Stimulated activated CD8-positive, alpha-beta memory T cell treated with anti-CD3 and anti-CD28 coated beads, Interleukin-4, amount 100 ng/mL, for 24 hours (primary cell): ENCODE measurements around the gene ATP2B1.
A peak's percentile ranks its signal among the peaks of the same experiment; 100 is the strongest.
"Not testable (repeated sequence)": the region's sequence is repeated elsewhere in the genome, so short reads cannot be mapped to it uniquely, and the experiment has no call there.

ENCODE experiments used
- DNase-seq: peaks from one replicate; pipeline ENCODE4 v3.0.0-alpha.2; 2020; ENCODE audit warnings: low read depth

The ATP2B1 gene

DNA sequence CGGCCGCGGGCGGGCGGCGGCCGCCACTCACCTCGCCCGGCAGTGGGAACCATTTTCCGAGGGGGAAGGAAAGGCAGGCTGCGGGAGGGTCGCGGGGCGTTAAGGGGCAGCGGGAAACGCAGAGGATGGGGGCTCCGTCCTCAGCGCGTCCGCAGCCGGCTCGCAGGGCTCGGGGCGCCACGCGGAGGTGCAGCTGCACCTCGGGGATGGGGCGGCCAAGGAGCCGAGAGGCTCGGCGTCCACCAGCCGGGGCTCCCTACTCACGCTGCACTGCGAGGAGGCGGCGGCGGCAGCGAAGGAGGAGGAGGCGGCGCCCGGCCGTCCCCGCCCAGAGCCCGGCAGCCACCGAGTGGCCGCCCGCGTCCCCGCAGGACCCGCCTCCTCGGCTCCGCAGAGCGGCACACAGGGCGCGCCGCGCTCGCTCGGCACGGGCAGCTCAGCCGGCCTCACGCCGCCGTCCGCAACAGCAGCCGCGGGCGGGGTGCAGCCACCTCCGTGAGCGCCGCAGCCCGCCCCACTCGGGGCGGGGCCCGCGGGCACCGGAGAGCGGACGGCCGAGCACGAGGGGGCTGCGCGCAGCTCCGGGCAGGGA is at the start of gene ATP2B1:
Gene ATP2B1 (minus strand): TSS at position 274 of the 592 bp plus-strand sequence. CDS start 52,952 bp downstream, outside the sequence.
- peak; percentile 78 for DNase-seq

DNA sequence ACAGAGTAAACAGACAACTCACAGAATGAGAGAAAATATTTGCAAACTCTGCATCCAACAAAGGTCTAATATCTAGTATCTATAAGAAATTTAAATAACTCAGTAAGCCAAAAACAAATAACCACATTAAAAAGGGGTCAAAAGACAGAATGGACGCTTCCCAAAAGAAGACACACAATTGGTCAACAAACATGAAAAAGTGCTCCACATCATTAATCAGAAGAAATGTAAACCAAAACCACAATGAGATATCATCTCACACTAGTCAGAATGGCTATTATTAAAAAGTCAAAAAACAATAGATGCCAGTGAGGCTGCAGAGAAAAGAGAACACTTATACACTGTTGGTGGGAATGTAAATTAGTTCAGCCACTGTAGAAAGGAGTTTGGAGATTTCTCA is 49.3 kb upstream of the ATP2B1 start:
- not testable (repeated sequence) for DNase-seq

DNA sequence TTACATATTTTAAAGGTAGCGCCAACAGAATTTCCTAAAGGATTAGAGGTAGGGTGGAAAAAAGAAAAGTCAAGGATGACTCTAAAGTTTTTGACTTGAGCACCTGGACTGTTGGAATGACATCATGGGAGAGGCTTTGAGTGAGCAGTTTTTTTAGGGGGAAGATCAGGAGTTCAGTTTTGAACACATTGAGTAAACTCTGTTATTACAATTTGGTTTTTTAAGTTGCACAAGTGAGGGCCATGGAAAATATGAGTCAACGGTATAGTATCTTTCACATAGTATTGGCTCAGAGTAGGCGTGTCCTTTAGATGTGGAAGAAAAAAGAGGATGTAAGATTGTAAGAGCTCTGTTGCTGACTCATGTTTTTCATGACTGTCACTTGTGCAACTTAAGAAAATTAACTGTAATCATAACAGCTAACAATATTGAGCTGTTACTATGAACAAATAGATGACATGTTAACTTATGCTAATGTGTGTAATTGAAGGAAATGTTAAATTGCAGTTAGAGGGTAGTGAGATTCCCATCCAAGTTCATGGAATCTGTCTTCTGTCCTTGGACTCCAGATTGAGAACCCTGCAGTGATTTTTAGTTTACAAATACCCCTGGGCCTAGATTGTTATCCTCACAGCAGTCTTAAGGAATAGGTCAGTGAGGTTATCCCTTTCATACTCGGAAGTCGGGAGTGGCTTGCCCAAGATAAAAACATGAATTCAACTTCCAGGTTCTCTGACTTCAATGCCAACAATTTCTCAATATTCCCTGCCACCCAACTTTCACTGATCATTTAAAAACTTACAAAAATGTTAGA is 48.2 kb upstream of the ATP2B1 start:
- no peak for DNase-seq

DNA sequence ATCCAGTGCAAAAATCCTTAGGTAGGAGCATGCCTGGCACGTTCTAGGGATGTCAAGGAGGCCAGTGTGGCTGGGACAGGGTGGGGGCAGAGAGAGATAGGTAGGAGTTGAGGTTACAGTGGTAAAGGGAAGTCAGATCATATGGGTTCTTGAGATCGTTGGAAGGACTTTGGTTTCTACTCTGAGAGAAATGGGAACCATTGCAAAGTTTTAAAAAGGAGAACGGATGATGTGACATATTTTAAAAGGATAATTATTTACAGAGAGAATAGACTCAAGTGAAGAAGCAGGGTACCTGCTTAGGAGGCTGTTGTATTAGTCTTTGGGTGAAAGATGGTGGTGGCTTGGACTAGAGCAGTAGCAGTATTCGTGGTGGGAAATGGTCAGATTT is 47.6 kb upstream of the ATP2B1 start:
- DNase-seq: no peak

GRCh38 chr12:89753997-89754396 is 45.4 kb upstream of the ATP2B1 start:
- no peak for DNase-seq

DNA sequence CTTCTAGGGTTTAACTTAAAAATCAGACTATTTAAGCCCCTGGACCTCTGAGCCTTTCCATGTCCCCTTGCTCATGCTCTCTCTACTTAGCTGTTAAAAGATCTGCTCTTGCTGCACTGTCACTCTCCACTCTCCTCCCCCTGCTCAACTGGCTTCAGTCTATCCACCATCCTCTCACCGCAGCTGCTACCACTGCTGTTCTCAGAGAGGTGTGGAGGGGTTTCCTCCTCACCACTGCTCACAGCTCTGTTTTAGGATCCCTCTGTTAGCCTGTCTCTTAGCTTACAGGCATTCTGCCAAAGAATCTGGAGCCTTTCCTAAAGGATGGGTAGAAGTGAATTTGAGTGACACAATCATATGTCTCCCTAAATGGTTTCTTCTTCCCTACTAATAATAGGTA is 43.7 kb upstream of the ATP2B1 start:
- no peak for DNase-seq

GRCh38 chr12:89750389-89751351 is 42.0 kb upstream of the ATP2B1 start:
- DNase-seq: no peak

- no peak for DNase-seq
Measured at GRCh38 chr12:89748791-89749190, 40.2 kb upstream of the ATP2B1 start.

- DNase-seq: no peak
Measured at GRCh38 chr12:89745286-89745685, 36.6 kb upstream of the ATP2B1 start.

- DNase-seq: no peak
Measured at GRCh38 chr12:89742337-89743022, 33.8 kb upstream of the ATP2B1 start.

DNA sequence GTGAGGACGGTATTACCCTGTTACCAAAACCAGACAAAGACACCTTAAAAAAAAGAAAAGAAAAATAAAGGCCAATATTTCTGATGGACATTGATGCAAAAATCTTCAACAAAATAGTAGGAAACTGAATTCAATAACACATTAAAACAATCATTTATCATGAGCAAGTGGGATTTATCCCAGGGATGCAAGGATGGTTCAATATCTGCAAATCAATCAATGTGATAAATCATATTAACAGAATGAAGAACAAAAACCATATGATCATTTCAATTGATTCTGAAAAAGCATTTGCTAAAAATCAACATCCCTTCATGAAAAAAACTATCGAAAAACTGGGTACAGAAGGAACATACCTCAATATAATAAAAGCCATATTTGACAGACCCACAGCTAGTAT is 32.3 kb upstream of the ATP2B1 start:
- no peak for DNase-seq

- DNase-seq: no peak
Measured at GRCh38 chr12:89736995-89737394, 28.4 kb upstream of the ATP2B1 start.

- no peak for DNase-seq
Measured at GRCh38 chr12:89733579-89734201, 25.1 kb upstream of the ATP2B1 start.

- DNase-seq: no peak
Measured at GRCh38 chr12:89732522-89732921, 23.9 kb upstream of the ATP2B1 start.

GRCh38 chr12:89731614-89732013 is 23.0 kb upstream of the ATP2B1 start:
- no peak for DNase-seq

- DNase-seq: no peak
Measured at GRCh38 chr12:89731089-89731488, 22.5 kb upstream of the ATP2B1 start.

DNA sequence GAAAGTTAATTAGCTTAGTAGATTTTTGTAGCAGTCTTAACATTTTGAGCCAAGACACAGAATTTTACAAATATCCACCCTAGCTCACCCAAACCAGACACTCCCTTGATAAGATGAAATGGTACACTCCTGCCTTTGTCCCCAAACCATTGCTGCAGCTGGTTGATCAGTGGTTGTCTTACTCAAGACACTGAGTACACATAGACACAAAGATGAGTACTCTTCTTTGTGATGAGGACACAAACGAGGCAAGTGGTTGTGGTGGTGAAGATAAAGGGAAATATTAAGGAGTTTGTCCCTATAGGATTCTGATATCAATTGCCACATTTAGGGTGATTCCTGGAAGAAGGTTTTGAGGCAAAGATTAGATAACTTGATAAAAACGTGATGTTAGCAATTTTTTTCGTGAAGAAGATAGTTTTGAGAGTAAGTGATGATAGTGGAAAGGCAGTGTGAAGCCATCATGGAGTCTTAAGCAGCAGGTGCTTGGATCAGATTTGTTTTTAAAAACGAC is 21.4 kb upstream of the ATP2B1 start:
- DNase-seq: no peak

- DNase-seq: no peak
Measured at GRCh38 chr12:89723276-89723675, 14.6 kb upstream of the ATP2B1 start.

- DNase-seq: no peak
Measured at GRCh38 chr12:89721291-89721987, 12.8 kb upstream of the ATP2B1 start.

DNA sequence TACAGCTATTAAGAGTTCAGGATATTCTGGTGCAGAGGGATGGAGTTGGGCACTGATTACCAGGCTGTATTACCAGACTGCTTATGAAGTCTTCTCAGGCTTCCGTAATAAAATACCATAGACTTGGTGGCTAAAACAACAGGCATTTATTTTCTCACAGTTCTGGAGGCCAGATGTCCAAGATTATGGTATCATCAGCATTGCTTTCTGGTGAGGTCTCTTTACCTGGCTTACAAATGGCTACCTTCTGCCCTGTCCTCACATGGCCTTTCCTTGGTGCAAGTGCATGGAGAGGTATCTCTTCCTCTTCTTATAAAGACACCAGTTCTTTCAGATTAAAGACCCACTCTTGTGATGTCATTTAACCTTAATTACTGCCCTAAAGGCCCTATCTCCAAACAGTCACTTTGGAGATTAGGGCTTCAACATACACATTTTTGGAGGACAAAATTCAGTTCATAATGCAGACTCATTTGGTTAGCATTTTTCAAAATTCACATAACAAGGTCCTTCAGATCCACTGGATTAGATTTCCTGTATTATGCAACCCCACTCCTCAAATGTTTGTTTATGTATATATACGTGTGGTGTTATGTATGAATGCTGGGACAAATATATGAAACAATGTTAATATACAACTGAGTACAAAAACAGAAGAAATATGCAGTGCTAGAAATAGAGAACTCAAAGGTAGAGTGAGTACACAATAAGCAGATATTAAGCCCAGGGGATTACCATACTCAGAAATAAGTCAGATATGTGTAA is 9.3 kb upstream of the ATP2B1 start:
- no peak for DNase-seq
